ENCODE results near the gene NTN1. TPM values are rescaled to one million over a fixed set of nuclear protein-coding genes. Genes with fewer than 3 reads are reported as not detected.

Gene NTN1
- total RNA-seq, 1 donor from 2014 or later: 0.94 TPM

DNA sequence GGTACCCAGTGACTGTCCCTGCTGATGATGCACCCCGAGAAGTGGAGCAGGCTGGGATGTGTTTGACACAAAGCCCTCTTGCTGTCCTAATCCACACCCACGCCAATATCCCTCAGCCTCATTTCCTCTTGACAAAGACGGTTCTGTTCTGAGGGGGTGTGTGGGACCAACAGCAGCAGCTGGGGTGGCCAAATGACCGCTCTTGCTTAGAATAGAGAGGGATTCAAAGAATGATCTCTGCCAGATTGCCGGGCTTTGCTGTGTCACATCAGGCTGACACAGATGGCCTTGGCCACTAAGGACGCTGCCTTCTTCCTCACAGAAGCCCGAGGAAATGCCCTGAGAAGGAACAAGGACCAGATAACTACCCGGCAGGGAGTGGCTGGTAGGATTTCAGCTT is 250.7 kb downstream of the NTN1 start:
- no peak for DNase-seq (ENCODE audit: low read depth)

DNA sequence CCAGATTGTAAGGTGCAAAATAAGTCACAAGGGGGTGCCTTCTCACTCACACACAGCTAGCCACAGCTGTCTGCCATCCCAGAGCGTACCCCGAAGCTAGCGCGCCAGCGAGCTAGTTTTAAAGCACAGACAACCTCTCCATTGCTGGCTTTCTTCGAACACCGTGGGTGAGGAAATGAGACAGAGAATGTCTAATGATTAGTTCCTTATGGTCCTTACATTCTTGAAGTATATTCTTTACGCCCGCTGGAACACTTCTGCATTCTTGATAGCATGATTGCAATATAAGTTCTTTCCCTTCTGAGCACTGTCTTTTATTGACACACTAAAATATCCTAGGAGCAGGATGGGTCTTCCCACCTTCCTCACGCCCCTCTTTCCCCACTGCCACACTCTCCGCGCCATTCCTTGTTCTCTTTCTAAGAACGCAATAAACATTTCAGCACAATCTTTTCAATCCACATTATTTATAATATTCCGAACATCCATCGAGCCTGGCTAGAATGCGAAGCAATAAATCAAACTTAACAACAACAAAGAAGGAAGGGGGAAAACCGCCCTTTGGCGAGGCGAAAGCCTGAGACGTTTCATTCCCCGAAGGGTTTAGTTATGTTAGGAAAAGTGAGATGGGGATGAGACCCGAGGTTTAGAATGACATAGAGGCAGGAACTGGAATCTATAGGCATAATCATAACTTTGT is 251.3 kb downstream of the NTN1 start:
- no peak for DNase-seq (ENCODE audit: low read depth)

DNA sequence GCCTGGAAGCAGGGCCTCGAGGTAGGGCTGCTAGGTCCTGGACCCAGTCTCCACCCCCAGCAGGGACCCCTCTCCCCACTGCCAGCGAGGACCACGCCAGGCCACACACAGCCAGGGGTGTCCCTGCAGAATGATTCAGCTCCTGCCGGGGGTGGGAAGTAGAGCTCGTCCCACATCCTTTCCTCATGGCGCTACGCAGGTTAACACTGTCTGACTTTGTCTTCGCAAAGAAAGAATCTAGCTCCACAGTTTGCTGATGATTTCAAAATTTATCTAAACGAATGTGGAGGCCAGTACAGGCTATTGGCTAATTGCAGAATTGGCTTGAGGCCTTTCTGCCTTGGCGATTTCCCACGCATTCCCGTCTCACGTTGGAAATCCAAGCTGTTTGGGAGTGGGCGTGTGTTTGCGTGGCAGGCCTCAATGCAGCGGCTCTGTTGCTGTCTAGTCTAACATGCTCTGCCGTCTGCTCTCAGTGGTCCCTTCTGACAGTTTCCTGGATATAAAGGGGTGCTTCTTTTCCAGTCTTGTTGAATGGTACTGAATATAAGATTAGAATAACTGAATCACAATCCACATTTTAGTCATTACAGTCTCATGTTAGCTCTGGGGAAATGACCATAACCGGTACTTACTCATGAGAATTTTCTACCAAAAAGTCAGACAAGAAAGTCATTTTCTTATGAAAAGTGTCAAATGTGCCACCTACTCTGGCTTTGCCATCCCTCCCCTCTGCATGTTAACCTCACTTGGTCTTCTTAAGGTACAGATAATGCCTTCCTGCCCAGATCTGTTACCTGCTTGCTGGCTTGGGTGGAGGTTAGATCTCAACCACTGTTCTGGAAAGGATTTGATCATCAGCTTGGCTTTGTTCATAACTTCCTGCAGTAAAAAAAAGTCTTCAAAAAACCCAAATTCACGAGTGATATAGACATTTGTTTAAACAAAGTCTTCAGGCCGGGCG is 252.4 kb downstream of the NTN1 start:
- DNase-seq (ENCODE audit: low read depth): no peak

DNA sequence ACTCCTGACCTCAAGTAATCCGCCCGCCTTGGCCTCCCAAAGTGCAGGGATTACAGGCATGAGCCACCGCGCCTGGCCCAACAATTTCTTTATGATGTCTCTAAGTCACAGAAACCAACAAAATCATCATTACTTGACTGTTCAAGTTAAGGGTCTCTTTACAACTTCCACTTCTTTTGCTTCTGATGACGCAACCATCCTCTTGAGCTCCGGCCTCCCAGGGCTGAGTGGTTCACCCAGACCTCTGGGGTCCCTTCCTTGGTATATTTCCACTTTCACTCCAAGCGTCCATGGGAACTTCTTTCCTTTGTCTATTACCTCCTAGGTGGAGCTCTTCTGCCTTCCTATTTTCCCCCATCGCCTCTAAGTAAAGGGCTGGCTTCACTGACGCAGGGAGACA is 253.7 kb downstream of the NTN1 start:
- no peak for DNase-seq (ENCODE audit: low read depth)

DNA sequence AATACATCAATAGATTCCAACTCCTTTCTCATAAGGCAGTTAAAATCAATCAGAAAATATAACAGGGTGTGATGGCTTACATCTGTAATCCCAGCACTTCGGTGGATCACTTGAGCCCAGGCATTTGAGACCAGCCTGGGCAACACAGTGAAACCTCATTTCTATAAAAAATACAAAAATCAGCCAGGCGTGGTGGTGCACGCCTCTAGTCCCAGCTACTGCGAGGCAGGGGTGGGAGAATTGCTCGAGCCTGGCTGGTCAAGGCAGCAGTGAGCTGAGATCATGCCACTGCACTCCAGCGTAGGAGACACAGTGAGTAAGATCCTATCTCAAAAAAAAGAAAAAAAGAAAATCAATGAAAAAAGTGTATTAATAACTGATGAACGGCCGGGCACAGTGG is 258.6 kb downstream of the NTN1 start:
- DNase-seq (ENCODE audit: low read depth): no peak

DNA sequence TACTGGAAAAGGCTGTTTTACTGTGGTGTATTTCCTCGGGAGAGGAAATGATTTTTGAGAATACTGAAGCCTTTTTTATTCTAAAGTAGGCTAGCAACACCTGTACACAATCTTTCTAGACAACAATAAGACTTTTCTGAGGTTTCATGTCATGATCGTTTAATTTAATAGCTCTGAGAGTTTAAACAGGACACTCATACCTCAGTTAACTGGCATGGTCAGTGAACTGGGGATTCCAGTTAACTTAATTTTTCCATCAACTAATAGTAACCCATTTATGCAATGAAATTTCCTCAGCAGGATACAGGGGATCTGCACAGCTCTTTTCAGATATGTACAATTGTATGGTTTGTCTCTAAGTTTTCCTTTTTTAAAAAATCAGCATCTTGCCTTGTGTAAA is 262.6 kb downstream of the NTN1 start:
- no peak for DNase-seq (ENCODE audit: low read depth)

DNA sequence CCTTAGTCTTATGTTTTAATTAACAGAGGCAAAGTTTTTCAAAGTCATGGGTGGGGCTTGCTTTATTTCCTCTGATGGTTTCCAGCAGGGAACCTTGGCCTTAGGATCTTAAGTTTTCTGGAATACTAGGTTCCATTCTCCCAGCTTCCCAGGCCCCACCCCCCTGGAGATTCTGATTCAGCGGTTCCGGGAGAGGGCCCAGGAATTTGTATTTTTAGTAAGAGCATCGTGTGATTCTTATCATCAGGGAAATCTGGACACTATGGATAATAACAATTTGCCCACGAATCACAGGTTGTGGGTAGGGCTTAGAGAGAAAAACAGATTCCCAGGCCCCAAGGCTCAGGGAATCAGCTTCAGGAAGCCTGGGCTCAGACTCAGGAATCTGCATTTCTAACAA is 263.6 kb downstream of the NTN1 start:
- DNase-seq (ENCODE audit: low read depth): no peak

DNA sequence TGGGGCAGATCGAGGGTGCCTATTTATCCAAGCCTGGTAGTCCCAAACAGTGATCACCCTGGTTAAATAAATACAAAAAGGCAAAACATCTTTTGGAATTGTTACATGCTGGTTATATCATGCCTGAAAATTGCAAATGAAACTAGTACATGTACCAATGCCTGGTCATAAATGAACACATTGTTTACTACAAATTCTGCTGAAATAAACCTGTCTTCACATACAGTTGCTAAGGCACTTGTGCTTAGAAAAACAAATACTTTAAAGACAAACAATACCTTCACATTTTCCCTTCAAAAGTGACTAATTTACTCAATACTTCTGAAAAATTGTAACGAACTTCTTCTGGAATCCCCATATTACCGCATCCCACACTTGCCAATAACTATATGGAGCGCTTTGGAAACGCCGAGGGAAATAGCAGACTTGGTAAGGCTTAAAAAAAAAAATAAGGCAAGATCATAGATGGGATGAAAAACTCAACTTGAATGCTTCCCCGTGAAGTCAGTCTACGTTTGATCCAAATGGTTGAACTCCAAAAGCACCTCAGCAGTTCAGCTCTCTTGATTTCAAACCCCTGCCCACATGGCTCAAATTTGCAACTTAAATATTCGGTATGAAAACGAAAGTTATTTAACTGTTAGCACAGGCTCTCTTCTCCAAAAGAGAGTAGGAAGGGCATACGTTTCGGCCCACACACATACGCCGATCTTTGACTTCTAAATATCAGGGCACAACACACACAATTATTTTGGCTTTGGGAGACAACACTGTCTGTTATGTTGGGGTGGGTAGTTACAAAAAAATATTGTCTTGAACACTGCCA is 264.5 kb downstream of the NTN1 start:
- no peak for DNase-seq (ENCODE audit: low read depth)

DNA sequence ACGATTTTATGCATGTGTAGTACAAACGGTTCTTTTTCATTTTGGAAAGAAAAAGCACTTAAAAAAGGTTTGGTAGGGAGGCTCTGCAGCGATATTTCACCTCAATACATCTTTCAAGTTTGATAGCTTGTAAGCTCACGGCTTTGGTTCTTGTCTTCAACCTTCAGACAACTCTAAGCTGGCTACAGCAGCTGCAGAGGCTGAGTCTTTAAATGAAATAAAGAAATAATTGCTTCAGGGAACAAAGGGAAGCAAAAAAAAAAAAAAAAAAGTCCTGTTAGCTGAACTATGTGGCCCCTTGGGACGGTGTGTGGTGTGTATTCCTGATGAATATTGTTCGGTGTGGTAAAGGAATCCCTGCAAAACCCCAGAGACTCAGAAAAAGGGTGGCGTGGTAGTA is 265.1 kb downstream of the NTN1 start:
- no peak for DNase-seq (ENCODE audit: low read depth)

DNA sequence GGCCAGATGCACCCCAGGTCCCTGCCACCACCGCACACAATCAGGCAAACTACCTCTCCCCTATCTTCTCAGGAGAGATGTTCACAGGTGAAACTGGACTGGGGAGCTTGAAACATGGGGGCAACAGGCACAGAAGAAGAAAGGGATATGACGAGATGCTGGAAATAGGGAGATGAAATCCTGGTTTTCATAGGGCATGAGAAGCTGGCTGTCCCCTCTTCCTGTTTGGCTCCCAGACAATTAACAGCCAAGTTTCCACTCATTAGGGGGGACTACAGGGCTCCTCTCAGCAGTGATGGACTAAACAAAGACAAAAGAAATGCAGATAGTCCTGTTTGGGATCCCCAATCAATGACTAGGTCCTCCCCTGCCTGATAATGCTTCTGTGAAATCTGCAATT is 266.0 kb downstream of the NTN1 start:
- no peak for DNase-seq (ENCODE audit: low read depth)

DNA sequence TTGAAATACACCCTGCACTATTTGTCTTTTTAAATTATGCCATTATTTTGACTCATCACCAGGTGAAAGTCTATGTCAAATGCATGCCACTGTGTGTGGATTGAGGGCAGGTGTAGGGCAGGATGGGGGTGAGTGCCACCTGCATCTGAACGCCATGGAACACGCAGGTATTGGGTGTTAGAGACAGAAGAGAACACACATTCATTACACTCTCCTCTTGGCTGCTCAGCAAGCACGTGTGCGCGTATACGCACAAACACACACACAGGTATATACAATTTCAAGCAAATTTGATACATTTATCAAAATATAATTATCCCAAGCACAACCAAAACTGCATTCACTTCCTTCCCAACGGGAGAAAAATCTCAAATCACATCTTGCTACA is 268.9 kb downstream of the NTN1 start:
- no peak for DNase-seq (ENCODE audit: low read depth)

DNA sequence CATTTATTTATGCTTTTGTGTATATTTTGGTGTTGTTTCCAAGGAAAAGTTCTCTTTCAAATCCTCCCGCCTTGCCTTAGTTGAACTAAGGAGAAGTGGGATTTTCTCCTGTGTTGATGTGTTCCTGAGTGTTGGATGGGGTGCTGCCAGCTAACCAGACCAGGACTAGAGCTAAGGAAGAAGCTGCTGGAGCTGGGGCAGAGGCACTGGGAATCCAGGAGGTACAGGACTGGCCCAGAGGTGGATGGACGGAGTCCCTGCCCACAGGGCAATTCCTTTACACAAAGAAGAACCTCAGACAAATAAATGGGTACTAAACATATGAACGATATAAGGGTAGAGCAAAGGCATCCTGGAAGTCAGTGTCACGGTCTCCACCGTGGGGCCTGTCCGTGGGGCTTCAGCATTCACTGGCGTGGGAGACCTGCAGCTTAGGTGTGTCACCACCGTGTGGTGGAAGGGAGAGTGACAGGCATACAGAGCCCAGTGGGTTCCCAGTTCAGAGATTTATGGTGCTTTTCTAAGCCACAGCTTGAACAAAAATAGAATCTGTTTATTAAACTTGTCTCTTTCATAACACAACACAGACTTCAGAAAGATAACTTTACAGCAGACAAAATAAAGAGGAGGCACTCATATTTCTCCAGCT is 270.7 kb downstream of the NTN1 start:
- no peak for DNase-seq (ENCODE audit: low read depth)

DNA sequence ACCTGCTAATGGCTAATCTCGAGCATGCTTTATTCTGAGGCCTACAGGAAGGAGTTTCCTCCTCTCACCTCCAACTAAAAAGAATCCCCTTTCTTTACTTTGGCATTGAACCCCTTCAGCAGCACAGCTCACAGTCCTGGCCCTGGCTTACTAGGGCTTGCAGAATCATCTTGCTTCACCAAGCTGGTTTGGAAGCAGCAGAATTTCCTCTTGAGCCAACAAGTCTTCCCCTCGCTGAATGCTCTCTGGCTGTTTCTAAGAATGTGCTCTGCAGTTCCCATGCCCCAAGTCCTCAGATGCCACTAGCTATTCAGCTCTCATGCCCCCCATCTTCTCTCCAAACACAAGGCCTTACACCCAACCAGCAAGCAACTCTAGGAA is 271.2 kb downstream of the NTN1 start:
- no peak for DNase-seq (ENCODE audit: low read depth)

Other genes starting within 250 kb of the NTN1 start
- 2.1 TPM in 1 of 2 replicates, not detected in the other for gene MFSD6L, start 222.1 kb upstream of the NTN1 start, total RNA-seq
- not detected in 2 replicates for gene PIK3R6, start 153.8 kb upstream of the NTN1 start, total RNA-seq
- gene PIK3R5, start 55.8 kb upstream of the NTN1 start, total RNA-seq: not detected in 2 replicates